Neural cell (in vitro differentiated cells): ENCODE data around the gene FUT1. TPM values are rescaled to one million over a fixed set of nuclear protein-coding genes. Genes with fewer than 3 reads are reported as not detected.

ENCODE experiments used
- H2AFZ ChIP-seq: fragments of 200-600, 300-800 bp; sonication (generic), shearing (Covaris generic); 2 replicates; pipeline ENCODE4 v1.6.0; 2014; ENCODE audit warnings: low read depth, mild to moderate bottlenecking, antibody characterized with exemption, low read length, moderate library complexity
- H3F3A ChIP-seq: fragments of 200-600 bp; shearing (Covaris generic); 2 replicates; pipeline ENCODE4 v1.6.1; 2016; ENCODE audit warnings: mild to moderate bottlenecking, moderate library complexity, mixed read lengths, antibody characterized with exemption, low read length; ENCODE audit not compliant: insufficient read depth, poor library complexity, severe bottlenecking
- H3K27ac ChIP-seq: fragments of 200-600, 300-800 bp; sonication (generic), shearing (Covaris generic); 2 replicates; pipeline ENCODE4 v1.5.1; 2014; ENCODE audit warnings: mild to moderate bottlenecking, low read length, moderate library complexity
- H3K27me3 ChIP-seq: fragments of 300-800, 200-600 bp; sonication (generic), shearing (Covaris generic); 2 replicates; pipeline ENCODE4 v1.6.0; 2014; ENCODE audit warnings: mild to moderate bottlenecking, low read depth, low read length, moderate library complexity; ENCODE audit not compliant: insufficient read depth
- H3K36me3 ChIP-seq: fragments of 300-800, 200-600 bp; sonication (generic), shearing (Covaris generic); 2 replicates; pipeline ENCODE4 v1.5.1; 2014; ENCODE audit warnings: mild to moderate bottlenecking, antibody characterized with exemption, low read length, moderate library complexity; ENCODE audit not compliant: insufficient read depth
- H3K4me2 ChIP-seq: fragments of 300-800, 200-600 bp; sonication (generic), shearing (Covaris generic); 2 replicates; pipeline ENCODE4 v1.6.0; 2014; ENCODE audit warnings: mild to moderate bottlenecking, low read length
- H3K4me3 ChIP-seq: fragments of 300-800, 200-600 bp; sonication (generic), shearing (Covaris generic); 2 replicates; pipeline ENCODE4 v1.5.1; 2014; ENCODE audit warnings: mild to moderate bottlenecking, low read length, moderate library complexity
- H3K79me2 ChIP-seq: fragments of 200-600 bp; shearing (Covaris generic); replicated peaks from 2 replicates; pipeline ENCODE4 v1.6.0; 2014; ENCODE audit warnings: mild to moderate bottlenecking, low read length, moderate library complexity; ENCODE audit not compliant: insufficient read depth
- H3K9ac ChIP-seq: fragments of 300-800, 200-600 bp; sonication (generic), shearing (Covaris generic); 2 replicates; pipeline ENCODE4 v1.6.1; 2016; ENCODE audit warnings: mild to moderate bottlenecking, low read length, mixed read lengths
- H3K9me2 ChIP-seq: fragments of 200-600 bp; shearing (Covaris generic); 2 replicates; pipeline ENCODE4 v1.6.1; 2016; ENCODE audit warnings: mild to moderate bottlenecking, low read length, mixed read lengths; ENCODE audit not compliant: insufficient read depth
- H3K9me3 ChIP-seq: fragments of 200-600, 300-800 bp; sonication (generic), shearing (Covaris generic); 2 replicates; pipeline ENCODE4 v1.6.1; 2016; ENCODE audit warnings: mild to moderate bottlenecking, mixed run types, low read length, moderate library complexity, mixed read lengths
- H4K20me1 ChIP-seq: fragments of 200-600 bp; shearing (Covaris generic); 2 replicates; pipeline ENCODE4 v1.6.1; 2016; ENCODE audit warnings: mild to moderate bottlenecking, mixed run types; ENCODE audit not compliant: insufficient read depth
- EP300 ChIP-seq: fragments of 450-650 bp; conservative IDR thresholded peaks from 2 replicates; pipeline ENCODE4 v1.6.1; 2014; ENCODE audit warnings: antibody characterized with exemption, mild to moderate bottlenecking, moderate library complexity; ENCODE audit not compliant: poor library complexity, severe bottlenecking
- EZH2 ChIP-seq: fragments of 200-600, 300-800 bp; shearing (Covaris generic), sonication (generic); IDR thresholded peaks from 2 replicates; pipeline ENCODE4 v1.6.1; 2014; ENCODE audit warnings: antibody characterized with exemption, low read length, borderline replicate concordance, mild to moderate bottlenecking; ENCODE audit not compliant: insufficient read depth, poor library complexity, severe bottlenecking
- MXI1 ChIP-seq: fragments of 450-650 bp; conservative IDR thresholded peaks from 2 replicates; pipeline ENCODE4 v1.6.1; 2014; ENCODE audit warnings: antibody characterized with exemption, mild to moderate bottlenecking; ENCODE audit not compliant: poor library complexity, severe bottlenecking
- POLR2AphosphoS5 ChIP-seq: IDR thresholded peaks from 2 replicates; pipeline ENCODE4 v1.6.1; 2012
- RAD21 ChIP-seq: fragments of 450-650 bp; conservative IDR thresholded peaks from 2 replicates; pipeline ENCODE4 v1.6.1; 2014; ENCODE audit warnings: antibody characterized with exemption, mild to moderate bottlenecking, moderate library complexity
- SMC3 ChIP-seq: fragments of 450-650 bp; conservative IDR thresholded peaks from 2 replicates; pipeline ENCODE4 v1.6.1; 2014; ENCODE audit warnings: antibody characterized with exemption, mild to moderate bottlenecking, moderate library complexity; ENCODE audit not compliant: poor library complexity
- TAF1 ChIP-seq: IDR thresholded peaks from 2 replicates; pipeline ENCODE4 v1.6.1; 2012; ENCODE audit warnings: low read depth
- polyA plus RNA-seq: library from polyadenylated mRNA; depleted of rRNA; stranded (reverse); fragments of >200 nt; gene quantifications from 2 replicates; pipeline ENCODE4 v1.2.3, GENCODE V29; 2014
- TF ChIP-seq, protein P1 (sequence below): IDR thresholded peaks from 2 replicates; pipeline ENCODE4 v1.6.1; 2012; ENCODE audit warnings: borderline replicate concordance
- TF ChIP-seq, protein P2 (sequence below): fragments of 450-650 bp; IDR thresholded peaks from 2 replicates; pipeline ENCODE4 v1.5.1; 2014; ENCODE audit warnings: antibody characterized with exemption, mild to moderate bottlenecking, moderate library complexity; ENCODE audit not compliant: poor library complexity, severe bottlenecking

Gene FUT1
- polyA plus RNA-seq, 1 donor from 2014 or later: 0.15 TPM

DNA sequence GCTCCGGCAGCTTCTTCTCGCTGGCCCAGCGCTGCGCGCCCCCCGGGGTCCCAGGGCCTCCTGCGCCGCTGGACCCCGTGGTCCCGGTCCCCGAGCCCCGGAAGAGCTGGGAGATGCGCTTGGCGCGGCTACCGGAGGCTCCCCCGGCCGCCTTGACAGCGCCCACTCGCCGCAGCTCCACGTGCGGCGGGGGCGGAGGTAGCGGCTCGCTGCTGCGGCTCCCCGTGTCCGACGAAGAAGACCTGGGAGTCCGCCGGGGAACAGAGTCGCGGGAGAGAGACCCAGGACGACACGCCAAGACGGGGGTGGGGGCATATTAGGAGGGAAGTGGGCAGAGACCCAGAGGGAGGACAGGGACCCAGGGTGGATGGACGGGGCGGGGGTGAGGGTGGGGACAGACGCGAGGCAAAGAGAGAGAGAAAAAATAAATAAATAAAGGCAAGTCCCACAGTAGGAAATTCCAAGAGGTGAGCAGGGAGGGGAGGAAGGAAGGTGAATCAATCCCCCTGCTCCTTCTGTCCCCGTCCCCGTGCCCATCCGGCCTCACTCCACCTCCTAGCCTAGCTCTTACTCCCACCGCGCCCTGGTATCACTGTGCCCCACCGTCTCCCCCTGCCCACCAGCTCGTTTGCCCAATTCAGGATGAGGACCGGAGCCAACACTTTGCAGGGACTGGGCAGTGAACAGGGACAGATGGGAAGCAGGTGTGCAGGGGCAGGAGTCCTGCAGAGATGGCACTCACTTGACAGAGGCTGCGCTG lies 12.9 kb downstream of the FUT1 start:
- TF ChIP-seq, protein P1, sequence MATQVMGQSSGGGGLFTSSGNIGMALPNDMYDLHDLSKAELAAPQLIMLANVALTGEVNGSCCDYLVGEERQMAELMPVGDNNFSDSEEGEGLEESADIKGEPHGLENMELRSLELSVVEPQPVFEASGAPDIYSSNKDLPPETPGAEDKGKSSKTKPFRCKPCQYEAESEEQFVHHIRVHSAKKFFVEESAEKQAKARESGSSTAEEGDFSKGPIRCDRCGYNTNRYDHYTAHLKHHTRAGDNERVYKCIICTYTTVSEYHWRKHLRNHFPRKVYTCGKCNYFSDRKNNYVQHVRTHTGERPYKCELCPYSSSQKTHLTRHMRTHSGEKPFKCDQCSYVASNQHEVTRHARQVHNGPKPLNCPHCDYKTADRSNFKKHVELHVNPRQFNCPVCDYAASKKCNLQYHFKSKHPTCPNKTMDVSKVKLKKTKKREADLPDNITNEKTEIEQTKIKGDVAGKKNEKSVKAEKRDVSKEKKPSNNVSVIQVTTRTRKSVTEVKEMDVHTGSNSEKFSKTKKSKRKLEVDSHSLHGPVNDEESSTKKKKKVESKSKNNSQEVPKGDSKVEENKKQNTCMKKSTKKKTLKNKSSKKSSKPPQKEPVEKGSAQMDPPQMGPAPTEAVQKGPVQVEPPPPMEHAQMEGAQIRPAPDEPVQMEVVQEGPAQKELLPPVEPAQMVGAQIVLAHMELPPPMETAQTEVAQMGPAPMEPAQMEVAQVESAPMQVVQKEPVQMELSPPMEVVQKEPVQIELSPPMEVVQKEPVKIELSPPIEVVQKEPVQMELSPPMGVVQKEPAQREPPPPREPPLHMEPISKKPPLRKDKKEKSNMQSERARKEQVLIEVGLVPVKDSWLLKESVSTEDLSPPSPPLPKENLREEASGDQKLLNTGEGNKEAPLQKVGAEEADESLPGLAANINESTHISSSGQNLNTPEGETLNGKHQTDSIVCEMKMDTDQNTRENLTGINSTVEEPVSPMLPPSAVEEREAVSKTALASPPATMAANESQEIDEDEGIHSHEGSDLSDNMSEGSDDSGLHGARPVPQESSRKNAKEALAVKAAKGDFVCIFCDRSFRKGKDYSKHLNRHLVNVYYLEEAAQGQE: no peak
- TF ChIP-seq MXI1 (no peak), EP300 (no peak), RAD21 (no peak), POLR2AphosphoS5 (no peak), TAF1 (no peak), EZH2 (no peak), SMC3 (no peak)
- TF ChIP-seq, protein P2, sequence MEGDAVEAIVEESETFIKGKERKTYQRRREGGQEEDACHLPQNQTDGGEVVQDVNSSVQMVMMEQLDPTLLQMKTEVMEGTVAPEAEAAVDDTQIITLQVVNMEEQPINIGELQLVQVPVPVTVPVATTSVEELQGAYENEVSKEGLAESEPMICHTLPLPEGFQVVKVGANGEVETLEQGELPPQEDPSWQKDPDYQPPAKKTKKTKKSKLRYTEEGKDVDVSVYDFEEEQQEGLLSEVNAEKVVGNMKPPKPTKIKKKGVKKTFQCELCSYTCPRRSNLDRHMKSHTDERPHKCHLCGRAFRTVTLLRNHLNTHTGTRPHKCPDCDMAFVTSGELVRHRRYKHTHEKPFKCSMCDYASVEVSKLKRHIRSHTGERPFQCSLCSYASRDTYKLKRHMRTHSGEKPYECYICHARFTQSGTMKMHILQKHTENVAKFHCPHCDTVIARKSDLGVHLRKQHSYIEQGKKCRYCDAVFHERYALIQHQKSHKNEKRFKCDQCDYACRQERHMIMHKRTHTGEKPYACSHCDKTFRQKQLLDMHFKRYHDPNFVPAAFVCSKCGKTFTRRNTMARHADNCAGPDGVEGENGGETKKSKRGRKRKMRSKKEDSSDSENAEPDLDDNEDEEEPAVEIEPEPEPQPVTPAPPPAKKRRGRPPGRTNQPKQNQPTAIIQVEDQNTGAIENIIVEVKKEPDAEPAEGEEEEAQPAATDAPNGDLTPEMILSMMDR: no peak
- H3K4me2 ChIP-seq: no peak overlapping the region

GRCh38 chr19:48738557-48739403 lies 13.7 kb downstream of the FUT1 start:
- H3K36me3 ChIP-seq: no peaks in the 10 kb centered on the region
- H4K20me1 ChIP-seq: no peaks in the 10 kb centered on the region
- H3F3A ChIP-seq: no peaks in the 10 kb centered on the region
- peaks cover 13% of the 10 kb centered on the region for H3K27me3 ChIP-seq
- peak; percentile 26 for TF ChIP-seq EP300
- TF ChIP-seq SMC3: peak; percentile 64
- TF ChIP-seq, protein P1: no peak
- TF ChIP-seq, protein P2: peak; percentile 71
- TF ChIP-seq MXI1: peak; percentile 70
- TF ChIP-seq POLR2AphosphoS5: peak; percentile 44
- TF ChIP-seq EZH2: no peak
- no peak for TF ChIP-seq TAF1
- peak; percentile 54 for TF ChIP-seq RAD21
- H3K27ac ChIP-seq: no peak overlapping the region
- no peaks in the 10 kb centered on the region for H3K79me2 ChIP-seq
- H3K4me2 ChIP-seq: no peak overlapping the region
- peak overlapping the region; percentile 67 for H3K9ac ChIP-seq
- no peak overlapping the region for H2AFZ ChIP-seq
- no peaks in the 10 kb centered on the region for H3K9me3 ChIP-seq
- peak overlapping the region; percentile 67 for H3K4me3 ChIP-seq
- no peaks in the 10 kb centered on the region for H3K9me2 ChIP-seq

More for the DNA sequence above, 12.9 kb downstream of the FUT1 start:
- Histone ChIP-seq H3K4me3 (peak overlapping the region; percentile 67), H3K9ac (peak overlapping the region; percentile 67), H3K9me3 (no peaks in the 10 kb centered on the region), H3K36me3 (no peaks in the 10 kb centered on the region), H3K27ac (no peak overlapping the region), H3F3A (no peaks in the 10 kb centered on the region), H2AFZ (no peak overlapping the region), H3K79me2 (no peaks in the 10 kb centered on the region), H3K9me2 (no peaks in the 10 kb centered on the region), H4K20me1 (no peaks in the 10 kb centered on the region), H3K27me3 (peaks cover 13% of the 10 kb centered on the region)
